Measurements from ENCODE around the gene ZNF445. TPM values are rescaled to one million over a fixed set of nuclear protein-coding genes. Genes with fewer than 3 reads are reported as not detected.

ZNF445 gene
- polyA plus RNA-seq (2013, experiment 1 of 2), result 5.7 TPM
- 5.3 TPM for polyA plus RNA-seq (2013, experiment 2 of 2)

DNA sequence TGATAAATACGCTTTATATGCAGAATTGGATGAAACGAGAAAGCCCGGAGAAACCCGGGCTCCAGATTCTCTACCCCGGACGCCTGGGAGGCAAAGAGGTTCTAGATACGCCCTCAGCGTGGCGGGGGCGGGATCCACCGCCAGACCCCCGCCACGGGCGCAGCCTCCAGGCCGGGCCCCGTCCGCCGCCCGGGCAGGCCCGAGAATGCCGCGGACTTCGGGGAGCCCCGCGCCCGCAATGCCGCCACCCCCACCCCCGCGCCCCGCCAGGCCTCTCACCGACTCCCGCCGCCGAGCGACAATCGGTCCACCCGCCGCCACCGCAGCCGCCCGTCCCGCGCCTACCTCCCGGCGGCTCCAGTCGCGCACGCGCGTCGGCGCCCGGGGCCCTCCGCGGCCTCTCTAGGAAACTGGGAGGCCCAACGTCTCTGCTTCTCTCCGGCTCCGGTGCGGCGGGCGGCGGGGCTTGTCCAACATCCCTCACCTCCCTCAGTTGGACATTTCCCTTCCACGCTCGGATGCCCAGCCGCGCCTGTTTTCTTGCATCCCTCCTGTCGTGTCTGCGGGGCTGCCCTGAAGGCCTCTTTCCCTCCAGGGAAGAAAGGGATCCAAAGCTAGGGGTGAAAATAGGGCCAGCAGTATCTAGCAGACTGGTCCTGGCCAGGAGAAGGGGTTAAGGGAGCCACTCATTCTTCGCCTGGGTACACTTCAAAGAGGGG, at the start of gene ZNF445:
TSS of gene ZNF445 (minus strand) at position 359 of the 719 bp plus-strand sequence. CDS start 22,121 bp downstream, outside the sequence.
- H3K23ac ChIP-seq (ENCODE audit: low read length), result peak within 1 kb of the TSS; percentile 16

DNA sequence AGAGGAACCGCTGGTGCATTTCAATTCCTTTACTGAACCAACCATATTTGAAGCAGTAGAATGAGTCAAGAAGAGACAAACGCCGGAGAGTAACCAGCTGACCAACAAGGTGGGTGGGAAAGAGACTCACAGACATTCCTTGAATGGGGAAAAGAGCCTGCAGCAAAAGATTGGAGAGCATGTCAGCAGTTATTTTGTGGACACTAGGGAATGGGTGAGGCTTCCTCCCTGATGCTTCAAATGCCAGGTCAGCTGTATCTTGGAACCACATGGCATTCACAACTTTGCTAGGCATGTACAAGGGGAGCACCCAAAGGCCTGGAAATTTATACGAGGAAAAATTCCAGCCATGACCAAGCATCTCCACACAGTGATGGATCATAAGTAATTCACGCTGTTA, 47.6 kb upstream of the ZNF445 start:
- no peaks in the 10 kb centered on the region for H3K27me3 ChIP-seq (ENCODE audit: insufficient read depth, low read length, poor library complexity)
- no peak overlapping the region for H4K8ac ChIP-seq (ENCODE audit: low read depth, low read length)
- H3K79me2 ChIP-seq (ENCODE audit: control insufficient read depth, insufficient read depth, low read length), result no peaks in the 10 kb centered on the region
- H2BK15ac ChIP-seq (replicated peaks; ENCODE audit: low read depth), result no peak overlapping the region
- no peak overlapping the region for H3K18ac ChIP-seq (ENCODE audit: low read length)
- H2BK120ac ChIP-seq (ENCODE audit: low read depth, low read length), result no peak overlapping the region
- no peak overlapping the region for H3K56ac ChIP-seq (ENCODE audit: low read length)
- no peak overlapping the region for H3K4ac ChIP-seq (ENCODE audit: low read depth, low read length)
- DNase-seq, result no peak
- H3K79me1 ChIP-seq (ENCODE audit: low read length), result no peaks in the 10 kb centered on the region
- H2AK5ac ChIP-seq (ENCODE audit: low read length), result no peak overlapping the region
- H3K23ac ChIP-seq (ENCODE audit: low read length), result no peak overlapping the region
- no CpG with 5 or more reads among the region's 5 CpGs for WGBS (ENCODE audit: extremely low coverage, insufficient coverage, low lambda C conversion rate)
- H4K5ac ChIP-seq (ENCODE audit: low read length), result no peak overlapping the region
- H2BK5ac ChIP-seq (ENCODE audit: low read length), result no peak overlapping the region
- H3K9ac ChIP-seq (ENCODE audit: low read length), result no peak overlapping the region
- no peak overlapping the region for H3K4me3 ChIP-seq (ENCODE audit: low read length)
- no peaks in the 10 kb centered on the region for H3K36me3 ChIP-seq (ENCODE audit: control insufficient read depth, insufficient read depth, low read length)
- H3K4me2 ChIP-seq (ENCODE audit: low read length), result no peak overlapping the region
- H3K27ac ChIP-seq (ENCODE audit: low read depth, low read length), result no peak overlapping the region
- H3K4me1 ChIP-seq (ENCODE audit: control insufficient read depth, low read depth, low read length), result no peaks in the 10 kb centered on the region

More for the DNA sequence above, at the start of gene ZNF445:
- H3K4me1 ChIP-seq (ENCODE audit: control insufficient read depth, low read depth, low read length), result peaks cover 3% of the 10 kb centered on the region
- peak within 1 kb of the TSS; percentile 28 for H3K4me2 ChIP-seq (ENCODE audit: low read length)
- no peak within 1 kb of the TSS for H2BK15ac ChIP-seq (replicated peaks; ENCODE audit: low read depth)
- peak within 1 kb of the TSS; percentile 73 for H3K56ac ChIP-seq (ENCODE audit: low read length)
- H3K9ac ChIP-seq (ENCODE audit: low read length), result peak within 1 kb of the TSS; percentile 65
- no peak within 1 kb of the TSS for H2BK5ac ChIP-seq (ENCODE audit: low read length)
- WGBS (ENCODE audit: extremely low coverage, insufficient coverage, low lambda C conversion rate), result no CpG with 5 or more reads among the region's 69 CpGs
- peak within 1 kb of the TSS; percentile 99 for H3K18ac ChIP-seq (ENCODE audit: low read length)
- H3K79me1 ChIP-seq (ENCODE audit: low read length), result peaks cover 2% of the 10 kb centered on the region
- H3K4ac ChIP-seq (ENCODE audit: low read depth, low read length), result peak within 1 kb of the TSS; percentile 27
- H4K5ac ChIP-seq (ENCODE audit: low read length), result no peak within 1 kb of the TSS
- H3K4me3 ChIP-seq (ENCODE audit: low read length), result peak within 1 kb of the TSS; percentile 64
- H2AK5ac ChIP-seq (ENCODE audit: low read length), result no peak within 1 kb of the TSS
- no peak within 1 kb of the TSS for H4K8ac ChIP-seq (ENCODE audit: low read depth, low read length)
- H2BK120ac ChIP-seq (ENCODE audit: low read depth, low read length), result peak within 1 kb of the TSS; percentile 55
- peak; percentile 81 for DNase-seq
- no peak within 1 kb of the TSS for H3K27ac ChIP-seq (ENCODE audit: low read depth, low read length)
- H3K36me3 ChIP-seq (ENCODE audit: control insufficient read depth, insufficient read depth, low read length), result no peaks in the 10 kb centered on the region
- peaks cover 11% of the 10 kb centered on the region for H3K79me2 ChIP-seq (ENCODE audit: control insufficient read depth, insufficient read depth, low read length)
- H3K27me3 ChIP-seq (ENCODE audit: insufficient read depth, low read length, poor library complexity), result no peaks in the 10 kb centered on the region

DNA sequence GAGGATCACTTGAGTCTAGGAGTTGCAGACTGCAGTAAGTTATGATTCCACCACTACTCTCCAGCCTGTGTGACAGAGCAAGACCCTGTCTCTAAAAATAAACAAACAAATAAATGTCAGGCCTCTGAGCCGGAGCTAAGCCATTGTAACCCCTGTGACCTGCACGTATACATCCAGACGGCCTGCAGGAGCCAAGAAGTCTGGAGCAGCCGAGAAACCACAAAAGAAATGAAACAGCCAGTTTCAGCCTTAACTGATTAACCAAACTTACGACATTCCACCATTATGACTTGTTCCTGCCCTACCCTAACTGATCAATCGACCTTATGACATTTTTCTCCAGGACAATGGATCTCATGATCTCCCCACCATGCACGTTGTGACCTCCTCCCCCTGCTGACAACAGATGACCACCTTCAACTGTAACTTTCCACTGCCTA, 45.0 kb upstream of the ZNF445 start:
- DNase-seq, result no peak
- no CpG with 5 or more reads among the region's 7 CpGs for WGBS (ENCODE audit: extremely low coverage, insufficient coverage, low lambda C conversion rate)

DNA sequence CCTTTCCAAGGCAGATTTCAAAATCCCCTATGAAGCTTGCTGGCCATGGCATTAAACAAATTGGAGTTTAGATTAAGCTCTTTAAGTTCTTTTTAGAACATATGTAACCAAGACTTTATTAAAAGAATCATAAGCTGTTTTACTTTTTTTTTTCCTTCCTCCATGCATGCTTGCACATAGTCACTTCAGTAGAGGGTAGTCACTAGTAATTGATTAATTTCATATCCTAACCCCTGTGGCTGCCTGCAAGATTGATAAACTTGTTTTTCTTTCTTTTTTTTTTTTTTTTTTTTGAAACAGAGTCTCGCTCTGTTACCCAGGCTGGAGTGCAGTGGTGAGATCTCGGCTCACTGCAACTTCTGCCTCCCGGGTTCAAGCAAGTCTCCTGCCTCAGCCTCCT, 44.3 kb upstream of the ZNF445 start:
- WGBS (ENCODE audit: extremely low coverage, insufficient coverage, low lambda C conversion rate), result no CpG with 5 or more reads among the region's 3 CpGs
- Histone ChIP-seq H3K27me3 (ENCODE audit: insufficient read depth, low read length, poor library complexity) (no peaks in the 10 kb centered on the region), H2BK15ac (replicated peaks; ENCODE audit: low read depth) (no peak overlapping the region)

More for the DNA sequence above, 45.0 kb upstream of the ZNF445 start:
- Histone ChIP-seq H2BK15ac (replicated peaks; ENCODE audit: low read depth) (no peak overlapping the region), H3K4me1 (ENCODE audit: control insufficient read depth, low read depth, low read length) (no peaks in the 10 kb centered on the region), H4K8ac (ENCODE audit: low read depth, low read length) (no peak overlapping the region), H3K79me1 (ENCODE audit: low read length) (no peaks in the 10 kb centered on the region), H3K27ac (ENCODE audit: low read depth, low read length) (no peak overlapping the region), H3K4ac (ENCODE audit: low read depth, low read length) (no peak overlapping the region), H3K23ac (ENCODE audit: low read length) (no peak overlapping the region), H3K56ac (ENCODE audit: low read length) (no peak overlapping the region), H3K18ac (ENCODE audit: low read length) (no peak overlapping the region), H3K4me2 (ENCODE audit: low read length) (no peak overlapping the region), H3K36me3 (ENCODE audit: control insufficient read depth, insufficient read depth, low read length) (no peaks in the 10 kb centered on the region), H3K9ac (ENCODE audit: low read length) (no peak overlapping the region), H2BK120ac (ENCODE audit: low read depth, low read length) (no peak overlapping the region), H3K27me3 (ENCODE audit: insufficient read depth, low read length, poor library complexity) (no peaks in the 10 kb centered on the region), H2AK5ac (ENCODE audit: low read length) (no peak overlapping the region), H3K4me3 (ENCODE audit: low read length) (no peak overlapping the region), H2BK5ac (ENCODE audit: low read length) (no peak overlapping the region), H4K5ac (ENCODE audit: low read length) (no peak overlapping the region), H3K79me2 (ENCODE audit: control insufficient read depth, insufficient read depth, low read length) (no peaks in the 10 kb centered on the region)

DNA sequence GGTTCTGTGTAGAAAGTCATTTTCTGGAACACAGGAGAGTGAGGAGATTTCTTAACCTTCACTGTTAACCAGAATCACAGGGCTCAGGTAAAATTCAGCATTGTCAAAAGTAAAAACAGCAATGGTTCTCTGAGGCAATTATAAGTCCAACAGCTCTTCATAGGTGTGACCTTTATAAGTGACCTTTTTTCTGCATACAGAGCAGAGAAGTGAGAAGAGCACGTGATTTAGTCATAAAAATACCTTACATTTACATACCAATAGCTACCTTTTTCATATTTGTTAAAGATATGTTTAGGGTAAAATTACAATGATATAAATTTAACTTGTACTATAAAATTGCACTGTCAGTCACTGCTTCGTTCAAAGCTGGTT, 41.3 kb upstream of the ZNF445 start:
- H2AK5ac ChIP-seq (ENCODE audit: low read length), result no peak overlapping the region
- no peak overlapping the region for H2BK15ac ChIP-seq (replicated peaks; ENCODE audit: low read depth)
- no peak overlapping the region for H4K5ac ChIP-seq (ENCODE audit: low read length)
- no peak overlapping the region for H2BK5ac ChIP-seq (ENCODE audit: low read length)
- no peaks in the 10 kb centered on the region for H3K79me2 ChIP-seq (ENCODE audit: control insufficient read depth, insufficient read depth, low read length)
- H3K4me1 ChIP-seq (ENCODE audit: control insufficient read depth, low read depth, low read length), result no peaks in the 10 kb centered on the region
- WGBS (ENCODE audit: extremely low coverage, insufficient coverage, low lambda C conversion rate), result no CpG with 5 or more reads among the region's 2 CpGs
- H2BK120ac ChIP-seq (ENCODE audit: low read depth, low read length), result no peak overlapping the region
- no peak overlapping the region for H3K4me3 ChIP-seq (ENCODE audit: low read length)
- no peak overlapping the region for H4K8ac ChIP-seq (ENCODE audit: low read depth, low read length)
- no peaks in the 10 kb centered on the region for H3K27me3 ChIP-seq (ENCODE audit: insufficient read depth, low read length, poor library complexity)
- H3K27ac ChIP-seq (ENCODE audit: low read depth, low read length), result no peak overlapping the region
- no peaks in the 10 kb centered on the region for H3K36me3 ChIP-seq (ENCODE audit: control insufficient read depth, insufficient read depth, low read length)
- no peak overlapping the region for H3K18ac ChIP-seq (ENCODE audit: low read length)
- no peaks in the 10 kb centered on the region for H3K79me1 ChIP-seq (ENCODE audit: low read length)
- H3K56ac ChIP-seq (ENCODE audit: low read length), result no peak overlapping the region
- H3K4ac ChIP-seq (ENCODE audit: low read depth, low read length), result no peak overlapping the region
- DNase-seq, result no peak
- H3K23ac ChIP-seq (ENCODE audit: low read length), result no peak overlapping the region
- H3K9ac ChIP-seq (ENCODE audit: low read length), result no peak overlapping the region
- no peak overlapping the region for H3K4me2 ChIP-seq (ENCODE audit: low read length)

More for the DNA sequence above, 44.3 kb upstream of the ZNF445 start:
- no peak overlapping the region for H4K5ac ChIP-seq (ENCODE audit: low read length)
- H3K4ac ChIP-seq (ENCODE audit: low read depth, low read length), result no peak overlapping the region
- H3K36me3 ChIP-seq (ENCODE audit: control insufficient read depth, insufficient read depth, low read length), result no peaks in the 10 kb centered on the region
- H3K27ac ChIP-seq (ENCODE audit: low read depth, low read length), result no peak overlapping the region
- H2BK120ac ChIP-seq (ENCODE audit: low read depth, low read length), result no peak overlapping the region
- no peak overlapping the region for H3K18ac ChIP-seq (ENCODE audit: low read length)
- no peaks in the 10 kb centered on the region for H3K79me2 ChIP-seq (ENCODE audit: control insufficient read depth, insufficient read depth, low read length)
- no peak overlapping the region for H3K23ac ChIP-seq (ENCODE audit: low read length)
- H3K4me2 ChIP-seq (ENCODE audit: low read length), result no peak overlapping the region
- no peak overlapping the region for H3K56ac ChIP-seq (ENCODE audit: low read length)
- H3K4me1 ChIP-seq (ENCODE audit: control insufficient read depth, low read depth, low read length), result no peaks in the 10 kb centered on the region
- no peak overlapping the region for H2AK5ac ChIP-seq (ENCODE audit: low read length)
- no peak for DNase-seq
- no peak overlapping the region for H4K8ac ChIP-seq (ENCODE audit: low read depth, low read length)
- H3K79me1 ChIP-seq (ENCODE audit: low read length), result no peaks in the 10 kb centered on the region
- H3K4me3 ChIP-seq (ENCODE audit: low read length), result no peak overlapping the region
- no peak overlapping the region for H3K9ac ChIP-seq (ENCODE audit: low read length)
- H2BK5ac ChIP-seq (ENCODE audit: low read length), result no peak overlapping the region

Measured in mesendoderm (in vitro differentiated cells).